NCI-H748 treated with DMSO at 0.1 percent for 48 hours (cell line): Measurements from ENCODE around the gene DCAF7.

Experiments
- DNase-seq: peaks from one replicate; lab custom pipeline; 2025; lab: John Stamatoyannopoulos, UW

Gene DCAF7

DNA sequence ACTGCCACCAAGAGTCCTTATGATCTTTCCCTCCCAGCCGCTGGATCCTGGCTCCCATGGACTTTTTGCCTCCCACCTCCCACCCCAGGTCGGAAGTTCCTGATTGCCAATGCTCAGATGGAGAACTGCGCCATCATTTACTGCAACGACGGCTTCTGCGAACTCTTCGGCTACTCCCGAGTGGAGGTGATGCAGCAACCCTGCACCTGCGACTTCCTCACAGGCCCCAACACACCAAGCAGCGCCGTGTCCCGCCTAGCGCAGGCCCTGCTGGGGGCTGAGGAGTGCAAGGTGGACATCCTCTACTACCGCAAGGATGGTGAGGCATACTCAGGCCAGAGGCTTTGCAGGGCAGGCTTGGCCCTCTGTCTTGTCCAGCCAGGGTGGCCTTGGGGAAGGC is 26.2 kb upstream of the DCAF7 start:
- DNase-seq: no peak

DNA sequence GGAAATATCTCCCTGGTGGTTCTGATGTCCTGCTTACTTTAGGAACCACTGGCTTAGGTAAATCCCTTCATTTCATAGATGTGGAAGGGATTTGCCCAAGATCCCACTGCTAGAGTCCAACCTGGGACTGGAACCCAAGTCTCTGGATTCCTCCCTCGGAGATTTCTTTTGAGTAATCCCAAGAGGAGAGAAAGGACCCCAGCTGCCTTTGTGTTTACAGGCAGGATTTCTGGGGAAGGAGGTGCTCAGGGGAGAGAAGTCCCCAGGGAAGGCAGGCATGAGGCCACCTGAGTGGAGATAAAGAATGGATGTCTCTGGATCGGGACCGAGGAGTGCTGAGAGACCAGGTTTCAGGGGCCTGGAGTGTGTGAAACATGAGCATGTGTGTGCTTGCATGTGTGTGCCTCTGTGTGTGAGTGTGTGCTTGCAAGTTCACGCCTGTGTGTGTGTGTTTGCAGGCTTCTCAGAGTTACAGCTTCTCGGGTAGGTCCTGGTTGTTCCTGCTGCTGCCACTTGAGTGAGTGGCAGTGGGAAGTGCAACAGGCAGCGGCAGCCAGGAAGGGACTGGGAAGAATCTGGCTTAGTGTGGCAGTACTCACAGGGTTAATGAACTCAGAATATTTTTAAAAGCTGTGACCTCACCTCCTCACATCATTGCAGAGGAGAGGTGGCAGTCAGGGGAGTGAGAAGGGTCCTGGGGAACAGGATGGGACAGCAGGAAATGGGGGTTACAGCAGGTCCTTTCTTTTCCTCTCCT is 24.9 kb upstream of the DCAF7 start:
- no peak for DNase-seq

GRCh38 chr17:63526861-63527260 is 23.4 kb upstream of the DCAF7 start:
- no peak for DNase-seq

- no peak for DNase-seq
Observed at GRCh38 chr17:63528183-63528582, 22.1 kb upstream of the DCAF7 start.

DNA sequence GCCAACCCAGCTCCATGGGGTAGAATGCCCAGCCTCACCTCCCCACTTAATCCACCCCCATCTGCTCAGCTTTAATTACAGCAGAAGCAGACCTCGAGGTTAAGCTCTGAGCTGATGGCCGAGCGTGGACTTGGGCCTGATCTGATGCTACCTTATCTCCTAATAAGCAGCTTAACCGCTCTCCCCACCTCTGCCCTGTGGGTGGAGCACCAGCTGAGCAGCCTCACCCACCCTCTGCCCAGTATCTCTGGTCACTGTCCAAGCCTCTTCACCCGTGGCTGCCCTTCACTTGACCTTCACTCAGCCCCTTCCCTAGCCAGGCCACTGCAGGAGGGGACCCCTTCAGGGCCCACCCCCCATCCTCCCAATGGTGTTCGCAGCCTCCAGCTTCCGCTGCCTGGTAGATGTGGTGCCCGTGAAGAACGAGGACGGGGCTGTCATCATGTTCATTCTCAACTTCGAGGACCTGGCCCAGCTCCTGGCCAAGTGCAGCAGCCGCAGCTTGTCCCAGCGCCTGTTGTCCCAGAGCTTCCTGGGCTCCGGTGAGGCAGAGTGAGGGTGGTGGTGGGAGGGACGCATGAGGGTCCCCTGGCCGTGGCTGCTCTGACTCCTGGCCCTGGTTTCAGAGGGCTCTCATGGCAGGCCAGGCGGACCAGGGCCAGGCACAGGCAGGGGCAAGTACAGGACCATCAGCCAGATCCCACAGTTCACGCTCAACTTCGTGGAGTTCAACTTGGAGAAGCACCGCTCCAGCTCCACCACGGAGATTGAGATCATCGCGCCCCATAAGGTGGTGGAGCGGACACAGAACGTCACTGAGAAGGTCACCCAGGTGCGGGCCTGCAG is 20.3 kb upstream of the DCAF7 start:
- DNase-seq: no peak

GRCh38 chr17:63530557-63531021 is 19.7 kb upstream of the DCAF7 start:
- DNase-seq: no peak

- no peak for DNase-seq
Observed at GRCh38 chr17:63531022-63531965, 19.0 kb upstream of the DCAF7 start.

- DNase-seq: no peak
Observed at GRCh38 chr17:63533433-63534077, 16.7 kb upstream of the DCAF7 start.

DNA sequence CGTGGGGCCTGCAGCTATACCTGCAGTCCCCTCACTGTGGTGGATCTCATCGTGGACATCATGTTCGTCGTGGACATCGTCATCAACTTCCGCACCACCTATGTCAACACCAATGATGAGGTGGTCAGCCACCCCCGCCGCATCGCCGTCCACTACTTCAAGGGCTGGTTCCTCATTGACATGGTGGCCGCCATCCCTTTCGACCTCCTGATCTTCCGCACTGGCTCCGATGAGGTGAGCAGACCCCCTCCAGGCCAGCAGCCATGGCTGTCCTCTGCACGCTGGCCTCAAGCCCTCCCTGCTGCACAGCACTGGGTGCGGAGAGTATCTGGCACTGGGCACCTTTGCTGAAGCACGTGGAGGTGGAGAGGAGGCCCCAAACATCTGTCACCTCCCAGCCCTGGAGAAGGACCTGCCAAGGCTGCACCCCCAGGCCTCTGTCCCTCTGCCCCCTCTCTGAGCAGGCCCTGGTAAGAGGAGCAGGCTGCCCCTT is 16.2 kb upstream of the DCAF7 start:
- no peak for DNase-seq

DNA sequence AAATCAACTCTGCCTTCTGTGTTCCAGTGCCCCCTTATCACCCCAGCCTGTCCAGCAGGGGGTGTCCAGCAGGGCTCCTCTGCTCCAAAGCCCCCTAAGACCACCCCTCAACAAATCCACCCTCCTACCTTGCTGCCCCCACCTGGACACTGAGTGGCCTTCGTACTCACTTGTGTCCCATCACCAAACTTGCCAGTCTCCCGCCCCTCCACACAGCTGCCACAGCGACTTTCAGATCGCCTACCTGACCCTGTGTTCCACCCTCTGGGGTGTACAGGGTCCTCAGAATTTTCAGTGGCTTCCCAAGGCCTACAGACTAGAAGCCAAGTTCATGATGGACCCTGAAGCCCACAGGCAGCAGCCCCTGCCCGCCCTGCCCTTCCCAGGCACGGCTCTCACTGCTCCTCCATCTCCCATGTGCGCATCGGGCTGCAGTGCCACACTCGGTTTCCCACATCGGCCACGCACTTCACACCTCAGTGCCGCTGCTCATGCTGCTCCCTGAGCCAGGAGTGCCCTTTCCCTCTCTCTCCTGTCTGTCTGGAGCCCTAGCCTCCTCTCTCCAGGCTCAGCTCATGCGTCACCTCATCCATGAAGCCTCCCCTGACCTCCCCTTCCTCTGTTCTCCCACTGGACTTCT is 15.3 kb upstream of the DCAF7 start:
- no peak for DNase-seq

DNA sequence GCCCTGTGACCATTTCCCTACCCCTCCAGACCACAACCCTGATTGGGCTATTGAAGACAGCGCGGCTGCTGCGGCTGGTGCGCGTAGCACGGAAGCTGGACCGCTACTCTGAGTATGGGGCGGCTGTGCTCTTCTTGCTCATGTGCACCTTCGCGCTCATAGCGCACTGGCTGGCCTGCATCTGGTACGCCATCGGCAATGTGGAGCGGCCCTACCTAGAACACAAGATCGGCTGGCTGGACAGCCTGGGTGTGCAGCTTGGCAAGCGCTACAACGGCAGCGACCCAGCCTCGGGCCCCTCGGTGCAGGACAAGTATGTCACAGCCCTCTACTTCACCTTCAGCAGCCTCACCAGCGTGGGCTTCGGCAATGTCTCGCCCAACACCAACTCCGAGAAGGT is 14.6 kb upstream of the DCAF7 start:
- no peak for DNase-seq

- no peak for DNase-seq
Observed at GRCh38 chr17:63537001-63537400, 13.3 kb upstream of the DCAF7 start.

GRCh38 chr17:63537991-63538692 is 12.1 kb upstream of the DCAF7 start:
- no peak for DNase-seq

DNA sequence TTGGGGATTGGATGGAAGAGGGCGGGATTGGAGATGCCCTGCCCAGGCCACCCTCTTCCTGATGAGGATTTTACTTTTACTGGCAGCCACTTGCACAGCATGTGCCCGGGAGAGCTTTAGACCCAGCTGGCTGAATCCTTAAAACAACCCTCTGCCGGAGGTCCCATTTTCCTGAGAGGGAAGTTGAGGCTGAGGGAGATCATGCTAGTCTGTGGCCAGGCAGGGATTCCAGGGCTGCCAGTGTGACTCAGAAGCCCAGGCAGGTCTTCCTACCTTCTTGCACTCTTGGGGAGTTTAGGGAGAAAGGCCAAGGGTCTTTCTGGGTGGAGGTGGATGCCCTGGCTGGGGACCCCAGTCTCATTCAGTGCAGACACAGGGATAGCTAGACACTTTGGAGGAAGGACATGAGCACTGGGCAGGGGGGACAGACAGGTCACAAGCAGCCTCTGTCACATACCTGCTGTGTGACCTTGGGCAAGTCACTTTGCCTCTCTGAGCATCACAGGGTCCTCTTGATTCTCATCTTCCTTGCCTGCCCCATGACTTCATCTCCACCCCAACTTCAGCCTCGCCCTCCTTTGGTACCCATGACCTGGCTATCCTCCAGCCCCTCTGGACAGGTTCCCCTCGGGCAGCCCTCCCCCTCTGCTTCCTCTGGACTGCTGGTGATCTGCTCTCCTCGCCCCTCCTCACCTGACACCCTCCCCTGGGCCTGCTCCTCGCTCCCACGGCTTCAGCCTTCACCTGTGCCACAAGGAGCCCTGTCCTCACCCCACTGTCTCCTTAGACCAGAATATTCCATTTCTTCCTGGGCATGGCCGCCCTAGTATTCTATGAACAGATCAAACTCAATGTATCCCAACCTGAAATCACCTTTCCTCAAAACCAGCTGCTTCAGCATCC is 11.3 kb upstream of the DCAF7 start:
- no peak for DNase-seq

GRCh38 chr17:63540590-63540989 is 9.7 kb upstream of the DCAF7 start:
- no peak for DNase-seq

DNA sequence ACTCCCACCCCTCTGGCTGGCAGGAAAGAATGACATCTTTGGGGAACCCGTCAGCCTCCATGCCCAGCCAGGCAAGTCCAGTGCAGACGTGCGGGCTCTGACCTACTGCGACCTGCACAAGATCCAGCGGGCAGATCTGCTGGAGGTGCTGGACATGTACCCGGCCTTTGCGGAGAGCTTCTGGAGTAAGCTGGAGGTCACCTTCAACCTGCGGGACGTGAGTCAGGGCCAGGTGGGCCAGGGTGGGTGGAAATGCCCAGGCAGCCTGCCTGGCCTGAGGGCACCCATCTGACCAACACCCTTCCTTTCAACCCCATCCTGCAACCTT is 8.1 kb upstream of the DCAF7 start:
- DNase-seq: no peak

DNA sequence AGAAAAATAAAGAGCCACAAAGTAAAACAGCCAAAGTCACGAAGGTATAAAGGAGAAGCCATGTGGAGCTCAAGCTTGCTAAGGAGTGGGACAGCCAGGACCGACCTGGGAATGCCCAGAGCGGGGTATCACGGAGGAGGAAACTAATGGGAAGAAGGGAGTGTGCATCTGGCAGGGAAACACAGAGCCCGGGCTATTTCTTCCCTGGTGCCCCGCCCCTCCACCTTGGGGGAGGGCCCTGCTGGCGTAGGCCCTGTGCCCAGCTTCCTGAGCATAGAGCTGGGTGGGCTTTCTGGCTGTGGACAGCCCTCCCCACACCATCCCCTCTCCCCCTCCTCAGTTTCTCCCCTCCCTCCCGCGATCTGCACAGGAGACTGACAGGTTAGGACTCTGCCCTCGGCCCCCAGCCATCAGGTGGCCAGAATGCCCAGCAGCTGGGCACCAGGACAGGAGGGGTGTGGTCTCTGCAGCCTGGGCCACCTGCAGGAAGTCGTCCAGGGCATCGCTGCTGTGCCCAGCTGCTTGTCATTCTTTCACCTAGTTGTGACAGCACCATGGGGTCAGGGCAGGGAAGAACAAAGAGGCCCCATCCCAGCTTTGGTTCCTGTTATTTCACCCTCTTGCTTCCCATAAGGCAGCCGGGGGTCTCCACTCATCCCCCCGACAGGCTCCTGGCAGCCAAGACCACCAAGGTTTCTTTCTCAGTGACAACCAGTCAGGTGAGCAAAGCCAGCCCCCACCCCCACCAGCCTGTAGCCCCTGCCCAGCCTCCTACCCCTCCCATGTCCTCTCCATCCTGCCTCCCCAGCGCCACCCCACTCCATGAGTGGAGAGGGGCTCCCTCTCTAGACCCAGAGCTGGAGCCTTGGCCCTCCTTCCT is 7.1 kb upstream of the DCAF7 start:
- no peak for DNase-seq

GRCh38 chr17:63543822-63544420 is 6.4 kb upstream of the DCAF7 start:
- no peak for DNase-seq
